Fibroblast of mammary gland (primary cell): ENCODE measurements around the gene SOD3.

ENCODE experiments used
- DNase-seq: peaks from one replicate; pipeline ENCODE4 v3.0.0-alpha.2; 2010; ENCODE audit warnings: low read depth
- H3K4me3 ChIP-seq: 2 replicates; pipeline ENCODE4 v1.5.1; 2011; ENCODE audit warnings: low read depth, mild to moderate bottlenecking, low read length, moderate library complexity; ENCODE audit not compliant: control insufficient read depth
- TF ChIP-seq, protein P1 (sequence below): conservative IDR thresholded peaks from 2 replicates; pipeline ENCODE4 v1.5.1; 2011; ENCODE audit warnings: low read depth, low read length, inconsistent platforms; ENCODE audit not compliant: control insufficient read depth, insufficient read depth

SOD3 gene

DNA sequence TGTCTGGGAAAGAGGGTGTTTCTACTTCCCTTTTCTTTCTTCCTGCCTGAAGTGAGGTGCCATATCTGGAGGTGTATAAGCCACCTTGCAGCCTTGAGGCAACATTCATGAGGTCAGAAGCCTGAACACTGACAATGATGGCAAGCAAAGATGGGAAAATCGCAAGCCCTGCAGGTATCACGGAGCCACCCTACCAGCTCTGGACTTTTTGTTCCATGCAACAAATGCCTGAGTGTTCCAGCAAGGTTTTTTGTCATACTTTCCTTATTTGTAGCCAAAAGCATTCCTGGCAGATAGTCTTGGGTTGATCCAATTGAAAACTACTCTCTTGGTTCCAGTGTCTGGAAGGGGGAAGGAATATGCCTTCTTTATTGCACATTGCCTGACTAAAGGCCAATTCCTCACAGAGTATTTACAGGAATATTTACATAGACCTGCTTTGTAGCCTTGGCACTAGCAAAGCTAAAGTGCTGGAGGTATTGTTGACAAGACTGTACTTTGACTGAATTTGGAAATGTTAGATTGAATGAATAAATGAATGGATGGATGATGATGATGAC lies 14.4 kb upstream of the SOD3 start:
- no peak overlapping the region for H3K4me3 ChIP-seq
- TF ChIP-seq, protein P1, sequence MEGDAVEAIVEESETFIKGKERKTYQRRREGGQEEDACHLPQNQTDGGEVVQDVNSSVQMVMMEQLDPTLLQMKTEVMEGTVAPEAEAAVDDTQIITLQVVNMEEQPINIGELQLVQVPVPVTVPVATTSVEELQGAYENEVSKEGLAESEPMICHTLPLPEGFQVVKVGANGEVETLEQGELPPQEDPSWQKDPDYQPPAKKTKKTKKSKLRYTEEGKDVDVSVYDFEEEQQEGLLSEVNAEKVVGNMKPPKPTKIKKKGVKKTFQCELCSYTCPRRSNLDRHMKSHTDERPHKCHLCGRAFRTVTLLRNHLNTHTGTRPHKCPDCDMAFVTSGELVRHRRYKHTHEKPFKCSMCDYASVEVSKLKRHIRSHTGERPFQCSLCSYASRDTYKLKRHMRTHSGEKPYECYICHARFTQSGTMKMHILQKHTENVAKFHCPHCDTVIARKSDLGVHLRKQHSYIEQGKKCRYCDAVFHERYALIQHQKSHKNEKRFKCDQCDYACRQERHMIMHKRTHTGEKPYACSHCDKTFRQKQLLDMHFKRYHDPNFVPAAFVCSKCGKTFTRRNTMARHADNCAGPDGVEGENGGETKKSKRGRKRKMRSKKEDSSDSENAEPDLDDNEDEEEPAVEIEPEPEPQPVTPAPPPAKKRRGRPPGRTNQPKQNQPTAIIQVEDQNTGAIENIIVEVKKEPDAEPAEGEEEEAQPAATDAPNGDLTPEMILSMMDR: no peak
- no peak for DNase-seq

DNA sequence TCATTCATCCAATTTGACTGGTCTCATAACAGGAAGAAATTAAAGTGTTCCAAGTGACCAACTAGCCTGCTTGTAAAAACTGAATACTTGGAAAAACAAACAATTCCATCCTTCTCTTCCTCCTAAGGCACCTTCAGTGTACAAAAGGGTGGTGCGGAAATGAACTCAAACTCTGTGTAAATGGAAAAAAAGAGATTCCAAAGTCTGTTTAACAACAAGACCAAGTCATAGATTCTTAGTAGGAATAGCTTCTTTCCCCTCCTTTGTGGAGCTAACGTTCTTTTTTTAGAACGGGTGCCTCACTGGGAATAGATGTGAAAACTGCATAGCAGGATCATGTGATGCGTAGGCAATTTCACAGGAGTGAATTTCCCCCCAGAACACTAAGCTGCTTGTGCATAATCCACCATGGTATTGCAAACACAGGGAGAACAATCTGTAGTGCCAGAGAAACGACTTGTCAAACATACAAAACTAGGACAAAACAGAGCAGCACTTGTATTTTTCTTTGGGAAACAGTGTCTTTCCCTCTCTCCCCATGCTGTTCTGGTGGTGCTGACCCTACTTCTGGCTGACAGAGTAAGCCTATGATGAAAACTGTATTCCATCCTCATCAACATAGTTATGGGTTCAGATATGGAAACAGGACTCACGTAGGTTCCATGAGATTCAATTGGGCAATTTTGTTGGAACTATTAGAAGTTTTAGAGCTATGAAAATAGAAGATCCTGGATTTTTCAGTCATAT lies 13.2 kb upstream of the SOD3 start:
- no peak for DNase-seq
- TF ChIP-seq, protein P1: no peak
- no peak overlapping the region for H3K4me3 ChIP-seq

DNA sequence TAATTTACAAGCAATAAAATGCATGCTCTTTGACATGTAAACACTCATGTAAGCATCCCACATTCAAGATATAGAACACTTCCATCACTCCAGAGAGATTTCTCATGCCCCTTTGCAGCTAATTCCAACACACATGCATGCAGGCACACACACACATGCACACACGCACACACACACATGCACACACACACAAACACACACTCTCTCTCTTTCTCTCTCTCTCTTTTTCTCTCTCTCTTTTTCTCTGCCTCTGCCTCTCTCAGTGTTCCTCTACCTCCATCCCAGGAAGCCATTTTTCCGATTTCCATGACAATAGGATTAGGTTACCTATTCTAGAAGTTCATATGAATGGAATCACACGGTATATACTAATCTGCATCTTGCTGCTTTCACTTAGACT lies 11.9 kb upstream of the SOD3 start:
- H3K4me3 ChIP-seq: no peak overlapping the region

DNA sequence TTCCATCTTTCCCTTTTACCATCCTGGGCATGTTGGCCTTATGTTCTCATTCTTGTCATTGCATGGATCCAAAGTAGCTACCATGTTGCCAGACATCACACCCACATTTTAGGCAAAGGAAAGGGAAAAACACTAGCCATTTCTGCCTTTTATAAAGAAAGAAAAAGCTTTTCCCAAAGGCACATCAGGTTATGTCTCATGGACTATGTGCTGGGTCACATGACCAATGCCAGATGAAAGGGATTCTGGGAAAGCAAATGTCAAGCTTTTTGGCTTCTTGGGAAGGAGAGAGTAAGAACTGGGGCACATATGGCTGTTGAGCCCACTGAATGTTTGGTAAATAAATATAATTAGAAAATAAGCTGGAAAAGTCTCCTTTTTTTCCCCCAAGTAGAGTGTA lies 4.3 kb upstream of the SOD3 start:
- no peak for DNase-seq
- no peak overlapping the region for H3K4me3 ChIP-seq
- TF ChIP-seq, protein P1: no peak

More for the DNA sequence above, 11.9 kb upstream of the SOD3 start:
- DNase-seq: no peak
- TF ChIP-seq, protein P1: no peak

DNA sequence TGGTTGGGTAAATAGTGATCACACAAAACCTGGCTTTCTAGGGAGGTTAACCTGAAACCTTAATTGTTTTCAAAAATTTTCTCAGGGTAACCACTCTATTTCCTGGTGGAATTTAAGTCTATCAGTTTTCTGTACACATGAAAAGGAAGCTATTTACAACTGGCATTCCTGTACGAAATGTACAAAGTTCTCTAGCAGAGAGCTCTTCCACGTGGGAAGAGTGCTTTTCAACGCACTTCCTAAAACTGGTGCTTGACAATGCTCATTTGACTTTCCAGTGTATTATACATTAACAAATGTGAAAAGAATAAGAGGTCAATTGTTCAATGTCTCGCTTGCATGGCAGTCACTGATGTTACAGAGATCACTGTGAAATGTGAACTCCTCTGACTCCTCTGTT lies 2.8 kb upstream of the SOD3 start:
- TF ChIP-seq, protein P1: no peak
- no peak for DNase-seq
- no peak overlapping the region for H3K4me3 ChIP-seq

DNA sequence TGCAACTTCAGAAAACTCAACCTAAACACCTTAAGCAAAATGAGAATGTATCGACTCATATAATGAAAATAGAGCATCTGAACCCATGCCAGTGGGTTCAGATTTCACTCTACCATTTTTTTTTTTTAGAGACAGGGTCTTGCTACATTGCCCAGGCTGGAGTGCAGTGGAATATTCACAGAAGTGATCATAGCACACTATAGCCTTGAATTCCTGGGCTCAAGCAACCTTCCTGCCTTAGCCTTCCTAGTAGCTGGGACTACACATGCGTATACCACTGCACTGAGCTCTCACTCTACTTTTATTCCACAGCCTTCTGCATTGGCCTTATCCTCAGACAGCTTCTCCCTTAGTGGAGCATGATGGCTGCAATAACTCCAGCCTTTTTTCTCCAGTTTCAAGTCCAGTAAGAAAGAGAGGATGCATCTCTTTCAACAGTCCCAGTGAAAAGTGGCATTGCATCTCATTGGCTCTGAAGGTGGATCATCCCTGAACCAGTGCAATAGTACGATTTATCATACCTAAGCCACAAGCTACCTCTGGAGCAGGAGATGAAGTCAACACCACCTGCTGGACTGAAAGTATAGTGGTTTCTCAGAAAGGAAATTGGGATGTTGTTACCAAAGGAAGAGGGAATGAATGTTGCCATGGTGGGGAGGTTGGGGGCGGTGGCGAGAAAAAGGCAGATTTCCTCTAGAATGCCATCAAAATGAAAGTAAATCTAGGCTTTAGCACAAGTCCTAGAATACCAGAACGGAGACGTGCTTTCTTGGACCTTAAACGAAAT lies 2.0 kb upstream of the SOD3 start:
- DNase-seq: peak; percentile 27
- TF ChIP-seq, protein P1: peak; percentile 38
- H3K4me3 ChIP-seq: no peak overlapping the region
